ENCODE data around the gene CA6. TPM values are rescaled to one million over a fixed set of nuclear protein-coding genes. Genes with fewer than 3 reads are reported as not detected.
"Not testable (repeated sequence)": the region's sequence is repeated elsewhere in the genome, so short reads cannot be mapped to it uniquely, and the experiment has no call there.

CA6 gene
- total RNA-seq (not detected), polyA plus RNA-seq (not detected)
- long read RNA-seq, donor 1, result 0 reads
- long read RNA-seq, donor 2, result 0 reads
- long read RNA-seq, donor 3, result 0 reads

GRCh38 chr1:8945568-8945967 is at the start of gene CA6:
Gene CA6 (plus strand): TSS chr1:8945868. CDS start chr1:8945887, 19 bp downstream.
- no peak for DNase-seq
- H3K4me3 ChIP-seq, result no peak within 1 kb of the TSS
- H3K36me3 ChIP-seq, result no peaks in the 10 kb centered on the region
- no peak for ATAC-seq
- H3K27ac ChIP-seq, result peak within 1 kb of the TSS in 1 of 12 donors; percentile 20
- H3K9me3 ChIP-seq, result no peaks in the 10 kb centered on the region
- WGBS, 4 donors, result 93 to 97% (median 95%) methylated on average over 8 of the region's 8 CpGs
- no peaks in the 10 kb centered on the region for H3K27me3 ChIP-seq
- TF ChIP-seq, protein P1, sequence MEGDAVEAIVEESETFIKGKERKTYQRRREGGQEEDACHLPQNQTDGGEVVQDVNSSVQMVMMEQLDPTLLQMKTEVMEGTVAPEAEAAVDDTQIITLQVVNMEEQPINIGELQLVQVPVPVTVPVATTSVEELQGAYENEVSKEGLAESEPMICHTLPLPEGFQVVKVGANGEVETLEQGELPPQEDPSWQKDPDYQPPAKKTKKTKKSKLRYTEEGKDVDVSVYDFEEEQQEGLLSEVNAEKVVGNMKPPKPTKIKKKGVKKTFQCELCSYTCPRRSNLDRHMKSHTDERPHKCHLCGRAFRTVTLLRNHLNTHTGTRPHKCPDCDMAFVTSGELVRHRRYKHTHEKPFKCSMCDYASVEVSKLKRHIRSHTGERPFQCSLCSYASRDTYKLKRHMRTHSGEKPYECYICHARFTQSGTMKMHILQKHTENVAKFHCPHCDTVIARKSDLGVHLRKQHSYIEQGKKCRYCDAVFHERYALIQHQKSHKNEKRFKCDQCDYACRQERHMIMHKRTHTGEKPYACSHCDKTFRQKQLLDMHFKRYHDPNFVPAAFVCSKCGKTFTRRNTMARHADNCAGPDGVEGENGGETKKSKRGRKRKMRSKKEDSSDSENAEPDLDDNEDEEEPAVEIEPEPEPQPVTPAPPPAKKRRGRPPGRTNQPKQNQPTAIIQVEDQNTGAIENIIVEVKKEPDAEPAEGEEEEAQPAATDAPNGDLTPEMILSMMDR (IDR thresholded peaks at IDR 0.05), result no peak
- TF ChIP-seq POLR2A (IDR thresholded peaks at IDR 0.05), result no peak
- H3K4me1 ChIP-seq, result peaks cover 0 to 19% (median 0%) of the 10 kb centered on the region in 12 donors
- intact Hi-C loops (cut with DNase I), result no loop called here

DNA sequence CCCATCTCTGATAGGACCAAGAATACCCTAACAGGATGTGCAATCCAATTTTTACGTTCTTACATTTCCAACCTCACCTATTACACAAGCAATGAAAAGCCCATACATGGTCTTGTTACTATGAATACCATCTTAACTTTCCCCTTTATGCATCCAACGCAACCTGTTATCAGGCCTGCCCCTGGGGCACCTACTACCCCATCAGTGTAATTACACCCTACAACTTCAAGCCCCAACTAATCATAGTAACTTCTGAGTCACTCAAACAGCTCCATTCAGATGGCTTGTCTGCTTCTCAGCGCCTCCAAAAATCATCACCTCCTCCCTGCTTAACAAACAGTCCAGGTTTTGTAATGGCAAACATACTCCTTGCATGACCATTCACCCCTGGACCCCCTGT is 48.9 kb upstream of the CA6 start:
- H3K27ac ChIP-seq; H3K9me3 ChIP-seq; intact Hi-C loops (cut with DNase I); ATAC-seq; DNase-seq; H3K27me3 ChIP-seq; H3K4me3 ChIP-seq; H3K36me3 ChIP-seq: not testable (repeated sequence)
- H3K4me1 ChIP-seq, result peaks cover 0 to 11% (median 0%) of the 10 kb centered on the region in 12 donors
- WGBS, 4 donors, result 43 to 54% (median 48%) methylated on average over 3 of the region's 3 CpGs

GRCh38 chr1:8897505-8897904 is 48.2 kb upstream of the CA6 start:
- H3K27me3 ChIP-seq; H3K4me1 ChIP-seq; H3K4me3 ChIP-seq; H3K9me3 ChIP-seq; H3K27ac ChIP-seq; intact Hi-C loops (cut with DNase I); H3K36me3 ChIP-seq; ATAC-seq; DNase-seq: not testable (repeated sequence)
- 69 to 86% (median 78%) methylated on average over 4 of the region's 4 CpGs for WGBS, 4 donors

DNA sequence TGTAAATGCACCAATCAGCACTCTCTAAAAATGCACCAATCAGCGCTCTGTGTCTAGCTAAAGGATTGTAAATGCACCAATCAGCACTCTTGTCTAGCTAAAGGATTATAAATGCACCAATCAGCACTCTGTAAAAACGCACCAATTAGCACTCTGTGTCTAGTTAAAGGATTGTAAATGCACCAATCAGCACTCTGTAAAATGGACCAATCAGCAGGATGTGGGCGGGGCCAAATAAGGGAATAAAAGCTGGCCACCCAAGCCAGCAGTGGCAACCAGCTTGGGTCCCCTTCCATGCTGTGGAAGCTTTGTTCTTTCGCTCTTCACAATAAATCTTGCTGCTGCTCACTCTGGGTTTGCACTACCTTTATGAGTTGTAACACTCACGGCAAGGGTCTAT is 47.2 kb upstream of the CA6 start:
- H3K9me3 ChIP-seq; intact Hi-C loops (cut with DNase I); H3K27me3 ChIP-seq; ATAC-seq; H3K36me3 ChIP-seq; H3K4me1 ChIP-seq; H3K4me3 ChIP-seq; H3K27ac ChIP-seq; DNase-seq: not testable (repeated sequence)
- WGBS, 4 donors, result 74 to 96% (median 92%) methylated on average over 5 of the region's 5 CpGs

DNA sequence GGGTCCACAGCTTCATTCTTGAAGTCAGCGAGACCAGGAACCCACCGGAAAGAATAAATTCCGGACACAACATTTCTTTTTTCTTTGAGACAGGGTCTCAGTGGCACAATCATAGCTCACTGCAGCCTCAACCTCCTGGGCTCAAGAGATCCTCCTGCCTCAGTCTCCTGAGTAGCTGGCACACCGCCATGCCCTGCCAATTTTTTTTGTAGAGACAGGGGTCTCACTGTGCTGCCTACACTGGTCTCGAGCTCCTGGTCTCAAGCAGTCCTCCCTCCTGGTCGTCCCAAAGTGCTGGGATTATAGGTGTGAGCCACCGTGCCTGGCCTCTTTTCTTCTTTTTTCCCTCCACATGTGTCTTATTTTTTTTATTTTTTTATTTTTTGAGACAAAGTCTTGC is 46.6 kb upstream of the CA6 start:
- Histone ChIP-seq H3K36me3 (no peaks in the 10 kb centered on the region), H3K4me3 (no peak overlapping the region), H3K27me3 (no peaks in the 10 kb centered on the region), H3K9me3 (no peaks in the 10 kb centered on the region), H3K4me1 (peaks cover 0 to 7% (median 3%) of the 10 kb centered on the region in 12 donors), H3K27ac (no peak overlapping the region)
- no peak for TF ChIP-seq POLR2A (IDR thresholded peaks at IDR 0.05)
- TF ChIP-seq, protein P1 (IDR thresholded peaks at IDR 0.05), result no peak
- DNase-seq (no peak), ATAC-seq (no peak)
- intact Hi-C loops (cut with DNase I), result no loop called here
- WGBS, 4 donors, result 94 to 96% (median 96%) methylated on average over 7 of the region's 7 CpGs

DNA sequence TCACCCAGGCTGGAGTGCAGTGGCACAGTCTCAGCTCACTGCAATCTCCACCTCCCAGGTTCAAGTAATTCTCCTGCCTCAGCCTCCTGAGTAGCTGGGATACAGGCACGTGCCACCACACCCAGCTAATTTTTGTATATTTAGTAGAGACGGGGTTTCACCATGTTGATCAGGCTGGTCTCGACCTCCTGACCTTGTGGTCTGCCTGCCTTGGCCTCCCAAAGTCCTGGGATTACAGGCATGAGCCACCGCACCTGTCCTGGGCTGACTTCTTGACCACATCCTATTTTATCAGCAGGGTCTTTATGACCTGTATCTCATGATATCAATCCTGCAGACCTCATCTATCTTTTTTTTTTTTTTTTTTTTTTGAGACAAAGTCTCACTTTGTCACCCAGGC is 45.0 kb upstream of the CA6 start:
- H3K27ac ChIP-seq, result peak overlapping the region in 1 of 12 donors; percentile 73
- WGBS, 4 donors, result 92 to 95% (median 94%) methylated on average over 4 of the region's 4 CpGs
- ATAC-seq; H3K4me3 ChIP-seq; intact Hi-C loops (cut with DNase I); H3K9me3 ChIP-seq; DNase-seq; H3K27me3 ChIP-seq; H3K36me3 ChIP-seq: not testable (repeated sequence)
- peaks cover 0 to 16% (median 6%) of the 10 kb centered on the region in 12 donors for H3K4me1 ChIP-seq
